Measurements from ENCODE around the gene ARHGAP6.
"Not testable (repeated sequence)": the region's sequence is repeated elsewhere in the genome, so short reads cannot be mapped to it uniquely, and the experiment has no call there.

Gene ARHGAP6

DNA sequence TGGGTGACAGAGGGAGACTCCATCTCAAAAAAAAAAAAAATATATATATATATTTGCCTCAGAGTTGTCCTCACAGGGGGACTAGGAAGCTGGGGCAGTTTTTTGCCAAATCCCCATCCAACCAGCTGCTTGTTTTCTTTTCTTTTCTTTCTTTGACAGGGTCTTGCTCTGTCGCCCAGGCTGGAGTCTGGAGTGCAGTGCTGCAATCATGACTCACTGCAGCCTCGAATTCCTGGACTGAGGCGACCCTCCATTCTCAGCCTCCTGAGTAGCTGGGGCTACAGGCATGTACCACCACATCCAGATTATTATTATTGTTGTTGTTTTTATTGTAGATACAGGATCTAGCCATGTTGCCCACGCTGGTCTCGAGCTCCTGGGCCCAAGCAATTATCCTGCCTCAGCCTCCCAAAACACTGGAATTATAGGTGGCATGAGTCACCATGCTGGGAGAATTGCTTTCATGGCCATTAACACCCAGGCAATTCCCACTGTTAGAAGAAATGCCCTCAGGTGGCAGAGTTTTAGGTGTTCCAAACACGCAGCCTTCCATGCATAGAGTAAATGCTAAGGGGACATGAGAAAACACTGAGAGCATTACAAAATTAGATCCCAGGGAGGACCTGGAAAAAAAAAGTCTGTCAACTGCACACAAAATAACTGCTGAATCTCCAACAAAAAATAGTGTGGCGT lies 98.0 kb downstream of the ARHGAP6 start:
- no peak for DNase-seq

GRCh38 chrX:11566789-11567188 lies 98.9 kb downstream of the ARHGAP6 start:
- DNase-seq: no peak

- DNase-seq: no peak
These were observed 99.5 kb downstream of the ARHGAP6 start for GRCh38 chrX:11566173-11566572.

DNA sequence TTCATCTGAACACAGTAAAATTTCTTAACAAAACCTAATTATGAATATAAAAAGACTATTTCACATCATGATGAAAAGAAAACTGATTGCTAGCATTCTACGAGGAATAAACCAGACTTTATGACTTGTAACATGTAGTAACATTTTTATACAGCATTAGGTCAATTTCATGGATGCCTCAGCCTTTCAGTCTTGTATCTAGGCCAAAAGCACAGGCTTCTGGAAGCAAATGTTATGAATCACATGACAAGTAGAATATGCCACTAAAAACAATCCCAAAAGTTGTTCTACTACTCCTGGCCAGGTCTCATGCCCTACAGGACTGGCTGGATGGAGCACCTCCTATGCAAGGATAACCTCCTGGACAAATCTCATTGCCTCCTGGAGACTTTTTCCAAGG lies 101.2 kb downstream of the ARHGAP6 start:
- DNase-seq: no peak

- no peak for DNase-seq
These were observed 103.2 kb downstream of the ARHGAP6 start for GRCh38 chrX:11562570-11562969.

- no peak for DNase-seq
These were observed 106.7 kb downstream of the ARHGAP6 start for GRCh38 chrX:11558972-11559371.

DNA sequence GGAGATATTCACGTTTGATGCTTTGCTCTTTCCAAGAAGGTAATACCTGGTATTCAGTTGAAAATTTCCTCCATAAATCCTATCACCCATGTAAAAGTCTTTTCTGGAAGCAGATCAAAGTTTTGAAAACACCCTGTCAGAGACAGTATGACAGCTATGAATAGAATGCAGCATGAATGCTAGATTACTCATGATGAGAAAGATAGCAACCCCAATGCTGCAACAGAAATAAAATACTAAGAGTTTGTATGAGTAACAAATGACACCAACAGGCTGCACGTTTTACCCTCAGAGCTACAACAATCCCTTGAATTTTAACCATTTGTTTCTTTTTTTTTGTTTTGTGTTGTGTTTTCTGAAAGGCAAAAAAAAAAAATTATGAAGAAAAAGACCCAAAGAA lies 108.6 kb downstream of the ARHGAP6 start:
- peak; percentile 74 for DNase-seq

DNA sequence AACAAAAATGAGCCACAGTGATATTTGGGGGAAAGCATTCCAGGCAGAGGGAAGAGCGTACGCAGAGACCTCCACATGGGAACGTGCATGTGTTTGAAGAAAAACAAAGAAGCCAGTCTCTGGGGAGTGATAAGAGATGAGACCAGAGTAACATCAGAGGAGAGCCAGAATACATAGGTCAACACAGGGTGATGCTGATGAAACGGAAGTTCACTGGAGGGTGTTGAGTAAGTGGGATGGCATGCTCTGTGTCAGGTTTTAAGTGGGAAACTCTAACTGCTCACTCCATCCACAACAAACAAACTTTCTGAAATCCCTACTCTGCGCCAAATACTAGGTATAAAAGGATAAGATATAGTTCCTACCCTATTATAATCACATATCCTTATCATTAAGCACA lies 110.0 kb downstream of the ARHGAP6 start:
- DNase-seq: peak; percentile 18

DNA sequence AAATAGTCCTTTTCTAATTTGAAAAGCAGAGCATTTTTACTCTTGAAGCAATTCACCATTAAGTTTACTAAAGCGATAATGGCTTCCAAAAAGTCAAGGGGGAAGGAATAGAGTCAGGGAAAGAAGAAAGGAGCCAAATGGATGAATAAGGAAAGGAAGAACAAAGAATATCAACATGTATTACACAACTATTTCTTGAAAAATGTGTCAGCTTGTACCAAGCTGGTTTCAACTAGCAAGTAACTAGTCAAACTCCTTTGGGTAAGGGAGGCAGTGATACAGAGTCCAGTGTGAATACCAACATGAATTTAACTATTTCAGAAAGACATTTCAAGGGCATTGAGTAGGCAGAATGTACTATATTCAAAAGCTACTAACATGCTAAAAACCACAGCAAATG lies 112.1 kb downstream of the ARHGAP6 start:
- no peak for DNase-seq

DNA sequence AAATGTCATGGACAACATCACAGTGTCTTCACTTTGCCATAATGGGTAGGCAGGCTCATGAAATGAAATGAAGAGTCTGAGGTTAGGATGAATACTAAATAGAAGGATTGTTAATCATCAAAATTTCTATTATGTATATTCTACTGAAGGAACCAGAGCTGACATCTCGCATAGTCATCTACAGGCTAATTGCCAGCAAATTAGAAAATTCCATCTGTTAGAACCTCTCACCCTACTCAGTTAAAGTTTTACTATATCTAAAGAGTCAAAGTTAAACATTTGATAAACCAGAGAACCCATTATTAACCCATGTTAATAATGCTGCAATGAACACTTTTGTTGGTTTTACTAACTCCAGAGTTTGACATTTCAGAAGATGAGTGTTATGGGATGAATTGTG lies 114.6 kb downstream of the ARHGAP6 start:
- no peak for DNase-seq

DNA sequence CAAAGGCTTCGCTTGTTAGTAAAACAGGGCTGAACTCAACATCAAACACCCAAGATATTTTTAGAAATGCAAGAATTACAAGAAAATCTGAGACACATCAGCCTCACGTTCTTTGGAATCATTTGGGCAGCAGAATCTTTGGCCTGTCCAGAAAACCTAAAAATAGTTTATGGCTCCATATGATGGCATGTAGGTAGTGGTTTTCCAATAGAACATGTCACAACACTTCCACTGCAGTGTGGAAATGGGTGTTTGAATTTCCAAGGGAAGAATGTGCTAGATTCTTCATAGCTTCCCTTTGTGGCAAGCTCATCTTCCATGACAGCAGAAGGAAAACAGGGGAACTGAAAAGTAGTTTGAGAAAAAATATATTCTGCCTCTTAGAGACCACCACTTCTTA lies 118.8 kb downstream of the ARHGAP6 start:
- DNase-seq: no peak

DNA sequence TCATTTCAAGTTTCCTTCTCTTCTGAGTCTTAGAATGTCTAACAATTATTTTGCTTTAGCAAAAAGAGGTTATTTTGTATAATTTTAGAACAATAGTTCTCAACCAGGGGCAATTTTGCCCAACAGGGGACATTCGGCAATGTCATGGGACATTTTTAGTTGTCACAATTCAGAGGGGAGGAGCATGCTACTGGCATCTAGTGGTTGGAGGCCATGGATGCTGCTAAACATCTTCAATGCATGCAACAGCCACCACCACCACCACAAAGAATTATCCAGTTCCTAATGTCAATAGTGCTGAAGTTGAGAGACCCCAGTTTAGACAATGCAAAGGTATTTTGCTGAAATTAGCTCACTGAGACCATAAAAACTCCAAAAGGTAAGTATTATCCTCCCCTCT lies 122.5 kb downstream of the ARHGAP6 start:
- DNase-seq: no peak

DNA sequence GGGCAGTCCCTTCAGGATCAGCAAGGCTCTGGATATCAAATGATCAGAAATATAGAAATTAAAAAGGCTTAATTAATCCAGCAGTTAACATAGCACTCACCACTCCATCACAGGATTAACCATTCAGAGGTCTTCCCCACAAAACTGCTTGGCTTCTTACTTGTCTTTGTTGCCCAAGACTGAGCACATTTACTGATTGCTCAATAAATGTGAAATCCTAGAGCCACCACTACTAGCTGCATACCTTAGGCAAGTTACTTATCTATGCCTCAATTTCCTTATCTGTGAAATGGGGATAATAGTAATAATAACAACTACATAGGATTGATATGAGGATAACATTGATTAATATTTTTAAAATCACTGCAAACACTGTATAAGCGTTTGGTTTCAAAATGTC lies 124.2 kb downstream of the ARHGAP6 start:
- DNase-seq: no peak

GRCh38 chrX:11540532-11541377 lies 125.0 kb downstream of the ARHGAP6 start:
- DNase-seq: no peak

DNA sequence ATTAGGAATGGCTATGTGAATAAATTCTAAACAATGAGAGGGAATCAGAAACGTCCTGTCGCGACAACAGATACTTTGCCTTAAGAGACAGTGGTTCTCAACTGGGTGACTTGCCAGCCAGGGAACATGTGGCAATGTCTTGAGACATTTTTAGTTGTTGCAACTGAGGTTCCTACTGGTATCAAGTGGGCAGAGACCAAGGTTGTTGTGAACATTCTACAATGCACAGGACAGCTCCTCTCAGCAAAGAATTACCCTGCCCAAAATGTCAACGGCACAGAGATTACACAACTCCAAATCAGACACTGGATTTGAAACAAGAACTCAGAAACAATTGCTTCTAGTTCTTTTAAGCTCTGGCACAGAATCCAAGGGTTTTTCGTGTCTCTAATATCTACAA lies 128.6 kb downstream of the ARHGAP6 start:
- DNase-seq: no peak

- no peak for DNase-seq
These were observed 130.4 kb downstream of the ARHGAP6 start for GRCh38 chrX:11535156-11535919.

DNA sequence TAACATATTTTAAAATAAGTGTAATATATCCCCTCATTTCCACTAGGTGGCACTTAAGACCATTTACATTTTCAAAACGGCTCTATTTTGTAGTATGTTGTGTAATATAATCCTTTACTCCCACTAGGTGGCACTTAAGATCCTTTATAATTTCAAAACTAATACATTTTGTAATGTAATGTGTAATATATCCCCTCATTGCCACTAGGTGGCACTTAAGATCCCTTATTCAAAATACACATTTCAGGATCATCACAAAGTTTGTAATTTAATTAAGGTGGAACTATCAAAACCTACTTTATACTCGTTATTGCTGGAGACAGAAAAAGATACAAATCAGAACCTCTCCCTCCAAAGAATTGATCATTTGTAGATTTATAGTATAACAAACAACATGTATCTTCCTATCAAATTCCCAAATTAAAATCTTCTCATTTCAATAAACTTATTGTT lies 132.5 kb downstream of the ARHGAP6 start:
- peak; percentile 76 for DNase-seq

DNA sequence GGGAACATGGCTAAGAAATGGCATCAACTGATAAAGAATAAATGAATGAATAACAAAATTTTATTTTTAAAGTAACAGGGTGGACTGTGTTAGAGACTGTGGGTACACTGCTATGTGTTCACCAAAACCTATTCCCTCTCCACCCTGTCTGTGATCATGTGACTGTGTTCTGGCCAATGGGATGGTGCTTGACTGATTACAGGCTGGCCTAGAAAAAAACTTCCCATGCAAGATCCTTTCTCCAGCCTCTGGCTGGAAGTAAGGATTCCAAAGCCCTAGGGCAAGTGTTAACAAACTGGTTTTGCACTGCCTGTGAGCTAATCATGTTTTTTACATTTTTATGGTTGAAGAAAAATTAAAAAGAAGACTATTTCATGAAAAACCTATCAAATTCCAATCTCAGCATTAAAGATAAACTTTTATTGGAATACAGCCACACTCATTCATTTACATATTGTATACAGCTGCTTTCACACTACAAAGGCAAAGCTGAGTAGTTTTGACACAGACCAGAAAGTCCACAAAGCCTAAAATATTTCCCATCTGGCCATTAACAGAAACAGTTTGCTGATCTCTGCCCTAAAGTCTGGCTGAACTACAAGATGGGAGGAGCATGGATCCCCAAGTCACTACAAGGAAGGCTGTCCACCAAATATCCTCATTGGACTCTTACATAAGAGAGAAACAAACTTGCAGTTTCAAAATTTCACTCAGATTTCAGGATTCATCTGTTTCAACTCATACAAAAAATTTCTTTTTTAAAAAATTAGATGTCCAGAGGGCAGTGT lies 133.2 kb downstream of the ARHGAP6 start:
- no peak for DNase-seq

- no peak for DNase-seq
These were observed 134.5 kb downstream of the ARHGAP6 start for GRCh38 chrX:11531226-11531625.

GRCh38 chrX:11530621-11531020 lies 135.1 kb downstream of the ARHGAP6 start:
- DNase-seq: no peak

- no peak for DNase-seq
These were observed 137.1 kb downstream of the ARHGAP6 start for GRCh38 chrX:11528623-11529022.

DNA sequence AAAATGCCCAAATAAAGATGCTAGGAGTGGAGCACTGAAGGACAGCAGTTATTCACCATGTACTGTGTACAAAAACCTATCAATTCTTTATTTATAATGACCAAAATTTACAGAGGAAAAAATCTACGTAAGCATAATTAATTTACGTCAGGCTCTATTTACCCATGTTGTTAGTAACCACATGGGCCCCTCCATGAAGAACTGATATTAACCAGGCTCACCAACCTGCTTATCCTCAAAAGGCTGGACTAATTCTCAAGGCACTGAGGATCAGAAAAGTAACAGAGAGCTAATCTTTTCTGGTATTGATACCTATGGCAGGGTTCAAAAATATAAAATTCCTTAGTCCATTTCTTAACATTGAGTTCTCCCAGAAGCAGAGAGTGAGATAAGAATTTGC lies 140.0 kb downstream of the ARHGAP6 start:
- no peak for DNase-seq

DNA sequence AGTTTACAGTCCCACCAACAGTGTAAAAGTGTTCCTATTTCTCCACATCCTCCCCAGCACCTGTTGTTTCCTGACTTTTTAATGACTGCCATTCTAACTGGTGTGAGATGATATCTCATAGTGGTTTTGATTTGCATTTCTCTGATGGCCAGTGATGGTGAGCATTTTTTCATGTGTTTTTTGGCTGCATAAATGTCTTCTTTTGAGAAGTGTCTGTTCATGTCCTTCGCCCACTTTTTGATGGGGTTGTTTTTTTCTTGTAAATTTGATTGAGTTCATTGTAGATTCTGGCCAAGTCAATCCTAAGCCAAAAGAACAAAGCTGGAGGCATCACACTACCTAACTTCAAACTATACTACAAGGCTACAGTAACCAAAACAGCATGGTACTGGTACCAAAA lies 146.5 kb downstream of the ARHGAP6 start:
- not testable (repeated sequence) for DNase-seq

Data from fibroblast of upper back skin (primary cell).